Measurements from ENCODE around the gene SMIM45.

DNA sequence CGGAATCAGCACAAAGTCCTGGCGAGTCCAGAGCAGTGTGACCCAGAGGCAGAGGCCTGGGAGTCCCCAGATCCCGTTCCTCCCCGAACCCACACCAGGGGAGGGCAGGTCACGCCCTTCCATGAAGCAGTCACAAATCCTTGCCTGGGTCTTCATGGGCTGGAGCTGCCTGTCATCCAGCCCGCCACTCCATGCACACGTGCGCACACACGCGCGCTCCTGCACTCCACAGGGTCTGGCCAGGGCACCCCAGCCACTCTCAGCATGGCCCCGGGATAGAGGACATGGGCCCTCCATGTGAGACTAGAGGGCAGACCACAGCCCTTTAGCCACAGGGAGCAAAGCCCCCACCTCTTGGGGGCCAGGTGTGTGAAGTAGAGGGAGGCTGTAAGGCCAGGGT is 19.6 kb upstream of the SMIM45 start:
- TF ChIP-seq POLR2AphosphoS5 (IDR thresholded peaks at IDR 0.05; ENCODE audit: borderline replicate concordance, low read depth, low read length) (no peak), EZH2 (IDR thresholded peaks at IDR 0.05) (no peak), FOXP2 (optimal IDR thresholded peaks at IDR 0.05; ENCODE audit: control extremely low read depth, extremely low read length, insufficient read depth) (no peak)
